ENCODE data around the gene GPR162.
A peak's percentile ranks its signal among the peaks of the same experiment; 100 is the strongest.
"Not testable (repeated sequence)": the region's sequence is repeated elsewhere in the genome, so short reads cannot be mapped to it uniquely, and the experiment has no call there.

Gene GPR162

DNA sequence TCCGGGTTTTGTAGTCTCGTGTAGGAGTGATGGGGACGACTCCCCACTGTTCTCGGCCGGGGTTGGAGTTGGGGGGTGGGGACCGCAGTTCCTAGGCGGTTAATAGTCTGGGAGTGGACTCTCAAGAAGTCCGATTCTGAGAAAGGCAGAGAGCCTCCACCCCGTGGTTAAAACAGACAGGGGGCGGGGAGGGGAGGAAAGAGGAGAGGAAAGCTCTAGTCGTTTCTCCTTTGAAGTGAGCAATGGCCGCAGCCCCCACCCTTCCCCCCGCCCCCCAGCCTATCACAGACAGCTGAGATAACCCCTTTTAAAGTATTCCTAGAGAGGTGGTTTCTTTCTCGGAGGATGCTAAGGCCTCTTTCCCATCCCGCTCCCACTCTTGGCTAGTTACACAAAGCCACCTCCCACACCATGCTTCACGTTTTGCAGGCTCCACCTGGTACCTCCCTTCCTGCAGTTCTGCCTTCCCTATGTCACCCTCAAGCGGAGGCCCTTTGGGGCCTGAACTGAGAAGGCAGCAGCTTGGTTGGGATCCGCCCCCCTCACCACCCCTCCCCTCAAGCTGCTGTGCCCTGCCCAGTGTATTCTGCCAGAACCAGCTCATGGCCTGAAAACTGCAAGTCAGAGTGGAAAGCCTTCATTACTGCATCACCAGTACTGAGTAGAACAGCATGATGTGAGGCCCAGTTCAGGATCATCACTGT is 31.2 kb downstream of the GPR162 start:
- DNase-seq (ENCODE audit: low read depth in 2 of 3, low spot score in 1 of 3), result peak; percentile 65 to 75 (median 72)

GRCh38 chr12:6853626-6854025 is 32.0 kb downstream of the GPR162 start:
- DNase-seq (ENCODE audit: low read depth in 2 of 3, low spot score in 1 of 3), result no peak

DNA sequence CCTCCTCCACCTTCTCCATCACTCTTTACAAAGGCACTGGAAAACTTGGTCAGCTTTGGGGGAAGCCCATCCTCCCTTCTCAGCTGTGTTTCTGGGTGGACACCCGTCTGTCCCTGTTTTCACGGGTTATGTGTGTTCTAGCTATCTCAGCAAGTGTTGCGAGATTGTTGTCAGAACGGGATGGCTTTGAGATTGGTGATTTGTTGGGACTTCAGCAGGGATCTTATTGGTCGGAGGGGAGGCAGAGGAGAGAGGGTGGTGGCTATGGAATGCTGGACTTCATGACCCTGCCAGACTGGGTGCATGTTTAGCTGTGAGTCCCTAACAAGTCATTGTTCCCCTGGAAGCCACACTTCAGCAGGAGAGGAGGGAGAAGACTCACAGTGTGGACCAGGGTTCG is 32.4 kb downstream of the GPR162 start:
- no peak for DNase-seq (ENCODE audit: low read depth in 2 of 3, low spot score in 1 of 3)

- no peak for DNase-seq (ENCODE audit: low read depth in 2 of 3, low spot score in 1 of 3)
Measured at GRCh38 chr12:6855322-6855721, 33.7 kb downstream of the GPR162 start.

GRCh38 chr12:6858799-6859198 is 37.2 kb downstream of the GPR162 start:
- no peak for DNase-seq (ENCODE audit: low read depth in 2 of 3, low spot score in 1 of 3)

- no peak for DNase-seq (ENCODE audit: low read depth in 2 of 3, low spot score in 1 of 3)
Measured at GRCh38 chr12:6860116-6860515, 38.5 kb downstream of the GPR162 start.

DNA sequence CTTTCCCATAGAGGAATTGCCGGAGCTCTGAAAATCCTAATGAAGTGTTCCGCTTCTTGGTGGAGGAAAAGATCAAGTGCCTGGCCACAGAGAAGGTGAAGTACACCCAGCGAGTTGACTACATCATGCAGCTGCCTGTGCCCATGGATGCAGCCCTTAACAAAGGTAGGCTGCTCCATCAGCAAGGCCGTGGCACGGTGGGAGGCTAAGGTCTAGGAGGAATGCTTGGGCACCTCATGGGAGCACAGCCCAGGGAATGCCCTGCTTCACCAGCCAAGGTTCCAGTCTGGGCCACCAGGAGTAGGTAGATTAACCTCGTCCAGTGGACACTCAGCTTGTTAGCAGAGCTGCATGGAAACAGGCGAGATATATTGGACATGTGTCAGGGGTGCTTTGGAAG is 39.3 kb downstream of the GPR162 start:
- no peak for DNase-seq (ENCODE audit: low read depth in 2 of 3, low spot score in 1 of 3)

DNA sequence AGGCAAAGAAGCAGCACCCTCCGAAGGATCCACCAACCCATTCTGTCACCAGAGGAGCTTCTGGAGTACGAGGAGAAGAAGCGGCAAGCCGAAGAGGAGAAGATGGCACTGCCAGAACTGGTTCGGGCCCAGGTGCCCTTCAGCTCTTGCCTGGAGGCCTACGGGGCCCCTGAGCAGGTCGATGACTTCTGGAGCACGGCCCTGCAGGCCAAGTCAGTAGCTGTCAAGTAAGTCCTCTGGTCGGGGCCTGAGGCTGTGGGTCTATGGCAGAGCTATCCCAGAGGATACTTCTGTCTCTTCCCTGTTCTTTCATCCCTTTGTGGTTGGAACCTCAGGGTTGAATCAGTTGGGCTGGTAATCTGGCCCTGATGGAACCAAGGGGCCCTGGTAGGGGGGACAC is 39.8 kb downstream of the GPR162 start:
- no peak for DNase-seq (ENCODE audit: low read depth in 2 of 3, low spot score in 1 of 3)

GRCh38 chr12:6863033-6863432 is 41.4 kb downstream of the GPR162 start:
- DNase-seq (ENCODE audit: low read depth in 2 of 3, low spot score in 1 of 3), result no peak

DNA sequence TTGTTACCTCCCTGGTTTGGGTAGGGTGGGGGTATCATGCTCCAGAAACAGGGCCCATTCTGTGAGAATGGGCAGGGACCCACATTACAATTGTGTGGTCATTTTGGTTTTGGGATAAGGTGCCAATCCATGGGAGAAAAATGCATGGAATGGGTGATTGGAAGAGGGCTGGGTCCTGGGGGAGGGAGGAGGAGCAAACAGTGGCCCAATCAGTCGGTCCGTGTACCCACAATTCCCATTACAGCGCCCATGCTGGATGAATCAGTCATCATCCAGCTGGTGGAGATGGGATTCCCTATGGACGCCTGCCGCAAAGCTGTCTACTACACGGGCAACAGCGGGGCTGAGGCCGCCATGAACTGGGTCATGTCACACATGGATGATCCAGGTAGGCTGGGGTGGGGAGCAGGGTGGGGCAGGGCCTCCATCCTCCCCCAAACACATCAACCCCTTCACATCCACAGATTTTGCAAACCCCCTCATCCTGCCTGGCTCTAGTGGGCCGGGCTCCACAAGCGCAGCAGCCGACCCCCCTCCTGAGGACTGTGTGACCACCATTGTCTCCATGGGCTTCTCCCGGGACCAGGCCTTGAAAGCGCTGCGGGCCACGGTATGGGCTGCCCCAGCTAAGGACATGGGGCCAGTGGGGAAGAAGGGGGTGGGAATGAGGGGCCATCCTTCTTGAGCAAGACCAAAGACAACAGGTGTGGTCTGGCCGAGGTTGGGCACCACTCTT is 42.1 kb downstream of the GPR162 start:
- no peak for DNase-seq (ENCODE audit: low read depth in 2 of 3, low spot score in 1 of 3)

DNA sequence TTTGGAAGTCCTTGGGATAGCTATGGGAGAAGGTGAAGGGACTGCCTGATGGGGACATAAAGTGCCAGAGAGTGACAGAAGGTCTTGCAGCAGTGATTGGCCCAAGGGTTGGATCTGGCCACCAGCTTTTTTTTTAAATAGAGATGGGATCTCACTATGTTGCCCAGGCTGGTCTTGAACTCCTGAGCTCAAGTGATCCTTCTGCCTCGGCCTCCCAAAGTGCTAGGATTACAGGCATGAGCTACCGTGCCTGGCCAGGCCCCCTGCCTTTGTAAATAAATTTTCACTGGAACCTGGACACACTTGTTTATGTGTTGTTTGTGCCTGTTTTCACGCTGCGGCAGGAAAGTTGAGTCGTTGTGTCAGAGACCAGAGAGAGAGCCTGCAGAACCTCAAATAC is 43.7 kb downstream of the GPR162 start:
- not testable (repeated sequence) for DNase-seq (ENCODE audit: low read depth in 2 of 3, low spot score in 1 of 3)

DNA sequence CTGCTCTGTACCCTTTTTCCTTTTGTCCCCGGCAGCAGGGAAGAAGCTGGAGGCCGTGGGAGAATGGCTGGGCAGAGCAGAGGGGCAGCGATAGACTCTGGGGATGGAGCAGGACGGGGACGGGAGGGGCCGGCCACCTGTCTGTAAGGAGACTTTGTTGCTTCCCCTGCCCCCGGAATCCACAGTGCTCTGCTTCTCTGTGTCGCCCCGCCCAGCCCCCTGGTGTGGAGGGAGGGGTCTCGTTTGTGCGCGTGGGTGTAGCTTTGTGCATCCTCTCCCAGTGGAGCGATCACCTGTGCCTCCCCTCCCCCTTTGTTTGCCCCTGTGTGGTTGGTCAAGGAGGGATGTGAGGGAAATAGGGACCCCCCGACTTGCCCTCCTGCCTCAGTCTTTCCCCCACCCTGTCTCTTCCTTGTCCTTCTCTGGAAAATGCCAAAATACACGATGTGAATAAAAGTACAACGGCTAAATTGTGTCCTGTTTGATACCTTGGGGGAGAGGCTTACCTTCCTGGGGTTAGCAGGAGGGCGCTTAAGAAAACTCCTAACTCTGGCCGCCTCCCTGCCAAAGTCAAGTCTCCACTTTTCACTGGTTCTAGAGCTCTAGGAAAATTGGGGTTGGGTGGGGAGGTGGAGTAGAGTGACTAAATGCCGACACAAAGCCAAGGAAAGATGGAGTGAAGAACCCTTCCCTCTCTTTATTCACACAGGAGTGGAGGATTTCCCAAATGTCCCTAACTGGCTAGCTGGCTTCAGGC is 44.7 kb downstream of the GPR162 start:
- DNase-seq (ENCODE audit: low read depth in 2 of 3, low spot score in 1 of 3), result no peak

- no peak for DNase-seq (ENCODE audit: low read depth in 2 of 3, low spot score in 1 of 3)
Measured at GRCh38 chr12:6866920-6867412, 45.3 kb downstream of the GPR162 start.

GRCh38 chr12:6867413-6868210 is 46.0 kb downstream of the GPR162 start, which contains the start of gene TPI1:
TPI1 (plus strand) TSS chr12:6867531; CDS start chr12:6867567, 36 bp downstream.
- DNase-seq (ENCODE audit: low read depth in 2 of 3, low spot score in 1 of 3), result peak; percentile 68 to 78 (median 74)

GRCh38 chr12:6868211-6869048 is 46.8 kb downstream of the GPR162 start:
- DNase-seq (ENCODE audit: low read depth in 2 of 3, low spot score in 1 of 3), result no peak

- peak; percentile 74 to 88 (median 75) for DNase-seq (ENCODE audit: low read depth in 2 of 3, low spot score in 1 of 3)
Measured at GRCh38 chr12:6869049-6870021, 47.7 kb downstream of the GPR162 start.

DNA sequence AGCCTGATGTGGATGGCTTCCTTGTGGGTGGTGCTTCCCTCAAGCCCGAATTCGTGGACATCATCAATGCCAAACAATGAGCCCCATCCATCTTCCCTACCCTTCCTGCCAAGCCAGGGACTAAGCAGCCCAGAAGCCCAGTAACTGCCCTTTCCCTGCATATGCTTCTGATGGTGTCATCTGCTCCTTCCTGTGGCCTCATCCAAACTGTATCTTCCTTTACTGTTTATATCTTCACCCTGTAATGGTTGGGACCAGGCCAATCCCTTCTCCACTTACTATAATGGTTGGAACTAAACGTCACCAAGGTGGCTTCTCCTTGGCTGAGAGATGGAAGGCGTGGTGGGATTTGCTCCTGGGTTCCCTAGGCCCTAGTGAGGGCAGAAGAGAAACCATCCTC is 48.7 kb downstream of the GPR162 start:
- not testable (repeated sequence) for DNase-seq (ENCODE audit: low read depth in 2 of 3, low spot score in 1 of 3)

DNA sequence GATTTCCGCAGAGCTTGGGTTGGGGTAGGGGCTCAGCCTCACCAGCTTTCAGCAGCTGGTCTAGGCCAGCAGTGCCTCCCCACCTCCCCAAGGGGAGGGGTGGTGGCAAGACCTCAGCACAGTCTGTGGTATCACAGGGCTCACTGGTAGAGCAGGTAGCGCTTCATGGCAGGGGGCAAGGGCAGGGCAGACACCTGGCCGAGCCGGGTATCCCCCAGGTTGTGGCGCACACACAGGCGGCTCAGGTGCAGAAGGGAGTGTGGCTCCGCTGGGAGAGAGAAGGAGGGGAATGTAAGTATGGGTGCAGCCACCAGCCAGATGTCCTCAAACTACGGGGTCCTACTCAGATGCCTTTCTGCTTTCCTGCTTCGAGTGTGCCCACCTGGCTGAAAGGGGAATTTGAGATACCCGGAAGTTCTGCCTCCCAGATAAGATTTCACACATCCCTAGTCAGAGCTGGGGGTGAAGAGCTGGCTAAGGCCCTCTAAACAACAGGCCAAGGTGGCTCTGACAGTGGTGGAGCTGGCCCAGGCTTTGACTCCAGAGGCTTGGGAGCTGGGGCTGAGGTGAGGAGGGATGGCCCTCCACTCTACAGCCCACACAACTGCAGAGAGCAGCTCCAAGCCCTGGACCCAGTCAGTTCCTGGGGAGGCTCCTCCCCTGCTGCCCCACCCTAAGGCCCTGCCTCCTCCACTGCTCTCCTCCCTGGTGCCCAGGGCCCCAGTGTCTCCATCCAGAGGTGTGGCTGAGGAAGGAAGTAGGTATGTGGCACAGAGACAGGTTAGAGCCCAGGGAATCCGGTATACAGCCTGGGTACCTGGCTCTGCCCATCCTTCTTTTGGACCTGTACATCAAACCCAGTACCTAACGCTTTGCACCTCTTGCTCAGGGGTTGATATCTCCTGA is 49.7 kb downstream of the GPR162 start:
- peak in 2 of 3 donors; percentile 35 to 47 for DNase-seq (ENCODE audit: low read depth in 2 of 3, low spot score in 1 of 3)
